ENCODE results near the gene SDHA. TPM values are rescaled to one million over a fixed set of nuclear protein-coding genes. Genes with fewer than 3 reads are reported as not detected.

The SDHA gene
- total RNA-seq, 1 donor from 2014 or later: 154 TPM

GRCh38 chr5:178110-178509, 40.0 kb upstream of the SDHA start:
- no peak for DNase-seq (ENCODE audit: low spot score)
- intact Hi-C loops (cut with micrococcal nuclease): no loop called here
- no peak overlapping the region for H3K4me3 Mint-ChIP-seq (ENCODE audit: low read depth)
- no peaks in the 10 kb centered on the region for H3K9me3 Mint-ChIP-seq
- no peaks in the 10 kb centered on the region for H3K36me3 Mint-ChIP-seq (ENCODE audit: low read depth)
- H3K27ac Mint-ChIP-seq: no peak overlapping the region
- peaks cover 10% of the 10 kb centered on the region for H3K27me3 Mint-ChIP-seq (ENCODE audit: low read depth)
- H3K4me1 Mint-ChIP-seq (ENCODE audit: low read depth): no peaks in the 10 kb centered on the region

DNA sequence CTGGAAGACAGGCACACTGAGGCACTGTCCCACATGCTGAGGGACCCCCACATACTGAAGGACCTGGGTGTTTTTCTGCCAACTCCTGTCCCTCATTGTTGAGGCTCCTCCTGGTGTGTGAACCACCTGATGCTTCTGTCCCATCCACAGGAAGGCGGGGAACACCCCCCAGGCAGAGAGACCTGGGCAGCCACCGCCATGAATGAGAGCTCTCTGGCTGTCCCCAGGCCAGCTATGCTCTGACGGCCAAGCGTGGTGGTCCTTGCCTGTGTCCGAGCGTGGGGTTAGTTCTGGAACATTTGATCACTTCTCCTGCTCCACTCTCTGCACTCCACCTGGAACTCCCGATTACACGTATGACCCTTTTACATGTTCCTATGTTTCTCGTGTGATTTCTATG, 38.7 kb upstream of the SDHA start:
- no peak for DNase-seq (ENCODE audit: low spot score)
- Mint-ChIP-seq H3K4me3 (ENCODE audit: low read depth) (no peak overlapping the region), H3K27me3 (ENCODE audit: low read depth) (peaks cover 10% of the 10 kb centered on the region), H3K9me3 (no peaks in the 10 kb centered on the region), H3K36me3 (ENCODE audit: low read depth) (no peaks in the 10 kb centered on the region), H3K4me1 (ENCODE audit: low read depth) (no peaks in the 10 kb centered on the region), H3K27ac (no peak overlapping the region)
- intact Hi-C loops (cut with micrococcal nuclease): no loop called here

GRCh38 chr5:180286-180918, 37.7 kb upstream of the SDHA start:
- no peak for DNase-seq (ENCODE audit: low spot score)
- Mint-ChIP-seq H3K9me3 (no peaks in the 10 kb centered on the region), H3K27me3 (ENCODE audit: low read depth) (peaks cover 12% of the 10 kb centered on the region), H3K27ac (no peak overlapping the region), H3K4me3 (ENCODE audit: low read depth) (no peak overlapping the region), H3K4me1 (ENCODE audit: low read depth) (no peaks in the 10 kb centered on the region), H3K36me3 (ENCODE audit: low read depth) (no peaks in the 10 kb centered on the region)
- intact Hi-C loops (cut with micrococcal nuclease): no loop called here

DNA sequence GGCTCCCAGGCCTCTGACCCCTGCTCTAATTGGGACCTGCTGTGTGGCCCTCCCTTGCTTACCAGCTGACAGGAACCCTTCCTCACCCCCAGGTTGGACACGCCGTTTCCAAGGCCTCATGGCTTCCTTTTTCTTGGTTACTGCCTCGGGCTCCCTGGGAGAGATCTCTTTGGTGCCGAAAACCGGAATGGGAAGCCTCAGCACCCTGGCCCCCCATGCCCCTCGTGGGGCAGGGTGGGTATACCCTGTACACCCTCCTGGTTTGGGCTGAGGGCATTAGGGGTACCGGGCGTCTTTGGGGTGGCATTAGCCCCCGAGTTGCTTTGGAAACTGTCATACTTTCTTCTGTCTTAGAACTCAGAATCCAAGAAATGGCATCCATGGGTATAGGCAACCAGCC, 37.0 kb upstream of the SDHA start:
- Mint-ChIP-seq H3K36me3 (ENCODE audit: low read depth) (no peaks in the 10 kb centered on the region), H3K27me3 (ENCODE audit: low read depth) (peaks cover 12% of the 10 kb centered on the region), H3K4me1 (ENCODE audit: low read depth) (no peaks in the 10 kb centered on the region), H3K27ac (no peak overlapping the region), H3K9me3 (no peaks in the 10 kb centered on the region), H3K4me3 (ENCODE audit: low read depth) (no peak overlapping the region)
- intact Hi-C loops (cut with micrococcal nuclease): no loop called here
- no peak for DNase-seq (ENCODE audit: low spot score)

GRCh38 chr5:181566-181965, 36.6 kb upstream of the SDHA start:
- Mint-ChIP-seq H3K4me1 (ENCODE audit: low read depth) (no peaks in the 10 kb centered on the region), H3K9me3 (no peaks in the 10 kb centered on the region), H3K27me3 (ENCODE audit: low read depth) (peaks cover 12% of the 10 kb centered on the region), H3K27ac (no peak overlapping the region), H3K36me3 (ENCODE audit: low read depth) (no peaks in the 10 kb centered on the region), H3K4me3 (ENCODE audit: low read depth) (no peak overlapping the region)
- intact Hi-C loops (cut with micrococcal nuclease): no loop called here
- DNase-seq (ENCODE audit: low spot score): no peak

DNA sequence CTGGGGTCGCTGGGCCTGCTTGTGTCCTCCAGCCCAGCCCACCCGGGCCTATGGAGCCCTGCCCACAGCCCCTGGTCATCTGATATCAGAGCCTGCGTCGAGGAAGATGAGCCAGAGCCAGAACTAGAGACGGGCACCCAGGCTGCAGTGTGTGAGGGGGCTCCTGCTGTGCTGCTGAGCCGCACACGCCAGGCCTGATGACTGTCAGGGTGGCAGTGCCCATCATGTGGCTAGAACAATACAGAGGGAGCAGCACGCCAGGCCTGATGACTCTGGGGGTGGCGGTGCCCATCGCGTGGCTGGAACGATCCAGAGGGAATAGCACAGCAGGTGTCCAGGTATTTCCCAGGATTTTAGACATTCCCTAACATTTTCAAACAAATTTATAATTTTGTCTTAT, 36.0 kb upstream of the SDHA start:
- H3K4me3 Mint-ChIP-seq (ENCODE audit: low read depth): no peak overlapping the region
- peaks cover 10% of the 10 kb centered on the region for H3K27me3 Mint-ChIP-seq (ENCODE audit: low read depth)
- intact Hi-C loops (cut with micrococcal nuclease): no loop called here
- H3K9me3 Mint-ChIP-seq: no peaks in the 10 kb centered on the region
- H3K4me1 Mint-ChIP-seq (ENCODE audit: low read depth): no peaks in the 10 kb centered on the region
- no peak overlapping the region for H3K27ac Mint-ChIP-seq
- DNase-seq (ENCODE audit: low spot score): no peak
- no peaks in the 10 kb centered on the region for H3K36me3 Mint-ChIP-seq (ENCODE audit: low read depth)

- intact Hi-C loops (cut with micrococcal nuclease): no loop called here
- Mint-ChIP-seq H3K27ac (no peak overlapping the region), H3K9me3 (no peaks in the 10 kb centered on the region), H3K36me3 (ENCODE audit: low read depth) (no peaks in the 10 kb centered on the region), H3K4me1 (ENCODE audit: low read depth) (peaks cover 7% of the 10 kb centered on the region), H3K27me3 (ENCODE audit: low read depth) (peaks cover 2% of the 10 kb centered on the region), H3K4me3 (ENCODE audit: low read depth) (no peak overlapping the region)
- no peak for DNase-seq (ENCODE audit: low spot score)
Measured at GRCh38 chr5:184471-184870, 33.6 kb upstream of the SDHA start.

DNA sequence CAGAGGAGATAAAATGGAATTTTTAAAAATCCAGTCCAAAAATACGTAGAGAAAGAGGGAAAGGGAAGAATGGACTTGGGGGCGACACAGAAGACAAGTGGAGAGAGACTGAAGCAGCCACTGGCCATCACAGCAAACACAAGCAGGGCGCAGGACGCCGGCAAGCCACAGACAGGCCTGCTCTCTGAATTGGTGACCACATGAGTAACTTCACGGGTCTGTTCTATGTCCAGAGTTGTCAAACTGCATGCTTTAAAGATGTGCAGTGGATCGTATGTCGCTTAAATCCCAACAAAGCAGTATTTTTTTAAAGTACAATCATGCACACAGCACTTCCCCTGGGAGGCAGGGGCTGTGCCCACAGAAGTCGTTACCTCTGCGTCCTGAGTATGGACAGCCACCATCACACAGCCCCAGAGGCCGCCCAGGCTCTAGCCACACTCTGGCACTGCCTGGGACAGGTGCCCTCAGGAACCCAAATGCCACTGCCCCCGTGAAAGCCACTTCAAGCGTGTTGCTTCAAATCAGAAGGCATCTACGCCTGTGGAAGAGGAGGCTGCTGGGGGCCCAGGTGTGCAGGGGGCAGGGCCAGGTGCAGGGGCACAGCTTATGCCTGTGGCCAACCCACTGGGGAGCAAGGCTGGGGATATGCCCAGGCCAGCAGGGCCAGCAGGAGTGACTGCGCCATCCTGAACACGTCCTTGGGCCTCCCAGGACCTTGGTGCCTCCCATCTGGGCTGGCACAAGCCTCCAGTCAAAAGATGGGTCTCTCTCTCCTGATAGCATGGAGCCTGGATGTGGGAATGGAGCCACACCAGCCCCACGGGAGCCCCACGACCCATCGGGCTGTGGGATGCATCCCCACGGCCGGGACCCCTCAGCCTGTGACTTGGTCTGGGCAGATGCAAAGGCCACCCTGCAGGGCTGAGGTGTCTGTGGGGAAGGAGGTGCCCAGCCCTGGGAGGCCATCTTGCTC, 32.7 kb upstream of the SDHA start:
- no peak for DNase-seq (ENCODE audit: low spot score)
- intact Hi-C loops (cut with micrococcal nuclease): no loop called here
- no peak overlapping the region for H3K4me3 Mint-ChIP-seq (ENCODE audit: low read depth)
- no peaks in the 10 kb centered on the region for H3K9me3 Mint-ChIP-seq
- peaks cover 8% of the 10 kb centered on the region for H3K4me1 Mint-ChIP-seq (ENCODE audit: low read depth)
- peaks cover 4% of the 10 kb centered on the region for H3K27me3 Mint-ChIP-seq (ENCODE audit: low read depth)
- no peaks in the 10 kb centered on the region for H3K36me3 Mint-ChIP-seq (ENCODE audit: low read depth)
- H3K27ac Mint-ChIP-seq: no peak overlapping the region

GRCh38 chr5:186091-187041, 31.8 kb upstream of the SDHA start:
- intact Hi-C loops (cut with micrococcal nuclease): no loop called here
- Mint-ChIP-seq H3K4me3 (ENCODE audit: low read depth) (no peak overlapping the region), H3K36me3 (ENCODE audit: low read depth) (no peaks in the 10 kb centered on the region), H3K27me3 (ENCODE audit: low read depth) (peaks cover 8% of the 10 kb centered on the region), H3K9me3 (no peaks in the 10 kb centered on the region), H3K27ac (no peak overlapping the region), H3K4me1 (ENCODE audit: low read depth) (peaks cover 8% of the 10 kb centered on the region)
- no peak for DNase-seq (ENCODE audit: low spot score)

GRCh38 chr5:187042-187431, 31.1 kb upstream of the SDHA start:
- no peaks in the 10 kb centered on the region for H3K9me3 Mint-ChIP-seq
- H3K4me1 Mint-ChIP-seq (ENCODE audit: low read depth): peaks cover 8% of the 10 kb centered on the region
- no peaks in the 10 kb centered on the region for H3K36me3 Mint-ChIP-seq (ENCODE audit: low read depth)
- no peak for DNase-seq (ENCODE audit: low spot score)
- peaks cover 8% of the 10 kb centered on the region for H3K27me3 Mint-ChIP-seq (ENCODE audit: low read depth)
- H3K27ac Mint-ChIP-seq: no peak overlapping the region
- intact Hi-C loops (cut with micrococcal nuclease): no loop called here
- H3K4me3 Mint-ChIP-seq (ENCODE audit: low read depth): no peak overlapping the region

DNA sequence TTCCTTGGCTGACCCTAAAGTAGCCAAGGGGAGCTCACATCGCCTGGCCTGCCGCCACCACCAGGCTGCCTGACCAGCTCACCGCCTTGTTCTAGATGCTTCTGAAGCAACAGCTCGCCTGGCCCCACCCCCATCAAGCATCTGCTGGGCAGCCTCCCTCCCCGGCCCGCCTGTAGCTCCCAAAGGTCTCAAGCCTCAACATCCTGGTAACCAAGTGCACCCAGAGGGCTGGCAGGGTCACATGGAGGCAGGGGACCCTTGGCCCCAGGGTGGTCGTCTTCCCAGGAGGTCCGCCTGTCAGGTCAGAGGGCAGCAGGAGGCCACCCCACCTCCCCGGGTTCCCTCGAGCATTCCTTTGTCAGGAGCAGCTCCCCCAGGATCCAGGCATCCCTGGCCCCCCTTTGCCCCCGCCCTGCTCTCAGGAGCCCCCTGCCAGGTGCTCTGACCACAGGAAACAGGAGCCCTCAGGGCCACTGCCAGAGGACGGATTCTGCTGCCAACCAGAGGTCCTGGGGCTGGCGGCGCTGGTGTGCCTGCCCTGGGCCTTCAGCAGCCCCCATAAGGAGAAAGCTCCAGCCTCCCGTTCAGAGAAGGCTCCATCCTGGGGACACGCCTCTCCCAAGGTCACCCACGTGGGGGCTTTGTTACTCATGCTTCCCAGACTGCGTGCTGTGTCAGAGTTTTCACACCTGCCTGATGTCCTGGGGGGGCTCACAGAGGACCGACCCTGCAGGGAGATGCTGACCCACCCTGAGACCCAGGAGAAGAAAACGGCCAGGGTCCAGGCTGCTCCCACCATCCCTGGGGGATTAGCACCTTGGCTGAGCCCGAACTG, 30.3 kb upstream of the SDHA start:
- Mint-ChIP-seq H3K9me3 (no peaks in the 10 kb centered on the region), H3K36me3 (ENCODE audit: low read depth) (no peaks in the 10 kb centered on the region), H3K4me1 (ENCODE audit: low read depth) (peaks cover 8% of the 10 kb centered on the region), H3K27ac (no peak overlapping the region), H3K27me3 (ENCODE audit: low read depth) (peaks cover 8% of the 10 kb centered on the region), H3K4me3 (ENCODE audit: low read depth) (no peak overlapping the region)
- intact Hi-C loops (cut with micrococcal nuclease): loop anchor here (2.0 kb wide), 1 partner anchor 31 kb away; the partner anchor contains the start of genes CCDC127 and SDHA
- DNase-seq (ENCODE audit: low spot score): no peak

All from activated T-helper 2 cell treated with anti-CD3 and anti-CD28 coated beads, Interferon-gamma antibody, Interleukin-2, Interleukin-4, amounts not matched to agents 10 μg/mL and 5 μg/mL and 100 μg/mL, durations not matched to agents 14 hours and 24 hours and 36 hours (primary cell).